Measurements from ENCODE around the gene CYBC1. TPM values are rescaled to one million over a fixed set of nuclear protein-coding genes. Genes with fewer than 3 reads are reported as not detected.

Gene CYBC1
- total and polyA plus RNA-seq, 2 of the 4 experiments (the other 2 are of a cell fraction): 75.1 to 76.7 TPM

DNA sequence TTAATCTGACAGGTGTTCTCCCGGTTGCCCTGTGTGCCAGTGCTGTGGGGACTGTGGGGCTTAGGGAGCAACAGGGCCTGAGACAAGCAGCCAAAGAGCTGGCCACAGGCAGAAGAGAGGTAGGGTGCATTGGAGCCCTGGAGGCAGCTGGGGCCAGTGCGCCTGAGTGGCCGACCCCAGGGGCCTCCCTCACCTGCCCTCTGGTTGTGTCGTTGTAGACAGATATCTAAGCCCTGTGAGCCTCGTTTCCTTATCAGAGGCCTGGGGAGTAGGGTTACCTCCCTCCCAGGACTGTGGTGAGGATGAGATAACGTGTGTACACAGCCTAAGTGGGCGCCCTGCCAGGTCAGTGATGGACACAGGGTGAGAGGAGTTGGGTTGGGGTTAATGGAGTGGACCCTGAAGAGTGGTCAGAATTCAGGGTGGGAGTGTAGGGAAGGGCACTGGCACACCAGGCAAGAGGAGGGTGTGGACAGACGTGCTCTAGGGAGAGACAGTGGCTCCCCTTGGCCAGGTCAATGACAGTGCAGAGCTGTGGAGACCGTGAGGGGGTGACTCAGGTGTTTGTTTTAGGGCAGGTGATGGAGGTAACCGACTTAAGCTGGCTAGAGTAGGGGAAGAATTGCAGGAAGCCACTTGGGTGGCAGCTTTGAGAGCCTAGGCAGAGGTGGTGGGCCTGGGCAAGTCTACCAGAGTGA lies 11.4 kb upstream of the CYBC1 start:
- CTCF ChIA-PET: no interaction called here
- Histone ChIP-seq H3K4me2 (ENCODE audit: low read depth, low read length) (no peak overlapping the region), H4K8ac (ENCODE audit: low read depth in 2 of 2, low read length in 2 of 2) (no peak overlapping the region), H4K91ac (ENCODE audit: insufficient read depth, low read depth, low read length) (no peak overlapping the region), H2BK15ac (ENCODE audit: low read depth, low read length) (no peak overlapping the region), H3K23ac (ENCODE audit: low read depth, low read length) (no peak overlapping the region), H3K4me3 (ENCODE audit: insufficient read depth, low read depth, low read length) (no peak overlapping the region), H3K18ac (ENCODE audit: low read depth, low read length) (no peak overlapping the region), H3K9me1 (ENCODE audit: insufficient read depth, low read length) (peaks cover 10% of the 10 kb centered on the region; the same call in 1 of the 2 replicates), H2AFZ (replicated peaks; ENCODE audit: low read length, poor library complexity) (no peak overlapping the region), H3K36me3 (ENCODE audit: control insufficient read depth, insufficient read depth, low read length) (peaks cover 50% of the 10 kb centered on the region), H3K9me3 (ENCODE audit: control insufficient read depth, insufficient read depth, low read length) (no peaks in the 10 kb centered on the region), H4K5ac (ENCODE audit: low read depth, low read length) (no peak overlapping the region), H2AK5ac (ENCODE audit: low read depth, low read length) (no peak overlapping the region), H3K4ac (ENCODE audit: low read depth, low read length) (no peak overlapping the region), H2BK20ac (ENCODE audit: low read depth, low read length) (no peak overlapping the region), H2BK5ac (ENCODE audit: low read depth, low read length, poor library complexity, severe bottlenecking) (no peak overlapping the region), H3K79me1 (ENCODE audit: low read depth in 1 of 2, low read length in 2 of 2) (peaks cover 13 to 45% of the 10 kb centered on the region in 2 experiments), H3K27ac (ENCODE audit: insufficient read depth, low read length) (no peak overlapping the region), H3K14ac (replicated peaks; ENCODE audit: low read depth, low read length) (no peak overlapping the region), H2AK9ac (replicated peaks; ENCODE audit: low read depth, low read length, poor library complexity) (no peak overlapping the region), H4K20me1 (ENCODE audit: insufficient read depth, low read length) (peaks cover 13% of the 10 kb centered on the region), H3K56ac (ENCODE audit: extremely low read depth, insufficient read depth, low read length) (no peak overlapping the region), H3K4me1 (ENCODE audit: control insufficient read depth, insufficient read depth, low read length) (peaks cover 3% of the 10 kb centered on the region), H3K27me3 (ENCODE audit: control insufficient read depth, insufficient read depth, low read length) (no peaks in the 10 kb centered on the region), H2BK120ac (ENCODE audit: low read depth, low read length) (no peak overlapping the region), H3K9ac (ENCODE audit: low read depth, low read length) (no peak overlapping the region)
- 94% methylated on average over 4 of the region's 10 CpGs; no CpG with 5 or more reads in 1 of the 2 experiments for WGBS, 2 experiments (ENCODE audit: extremely low coverage in 2 of 2, insufficient read length in 1 of 2)
- in situ Hi-C loops (cut with MboI; ENCODE audit: low sequenced_read_pairs): no loop called here
- BruUV-seq (replicated peaks): no TSS peak
- dilution Hi-C loops (cut with HindIII; ENCODE audit: low sequenced_read_pairs, unreplicated experiment): no loop called here
- DNase-seq: no peak
- TF ChIP-seq, protein P1, sequence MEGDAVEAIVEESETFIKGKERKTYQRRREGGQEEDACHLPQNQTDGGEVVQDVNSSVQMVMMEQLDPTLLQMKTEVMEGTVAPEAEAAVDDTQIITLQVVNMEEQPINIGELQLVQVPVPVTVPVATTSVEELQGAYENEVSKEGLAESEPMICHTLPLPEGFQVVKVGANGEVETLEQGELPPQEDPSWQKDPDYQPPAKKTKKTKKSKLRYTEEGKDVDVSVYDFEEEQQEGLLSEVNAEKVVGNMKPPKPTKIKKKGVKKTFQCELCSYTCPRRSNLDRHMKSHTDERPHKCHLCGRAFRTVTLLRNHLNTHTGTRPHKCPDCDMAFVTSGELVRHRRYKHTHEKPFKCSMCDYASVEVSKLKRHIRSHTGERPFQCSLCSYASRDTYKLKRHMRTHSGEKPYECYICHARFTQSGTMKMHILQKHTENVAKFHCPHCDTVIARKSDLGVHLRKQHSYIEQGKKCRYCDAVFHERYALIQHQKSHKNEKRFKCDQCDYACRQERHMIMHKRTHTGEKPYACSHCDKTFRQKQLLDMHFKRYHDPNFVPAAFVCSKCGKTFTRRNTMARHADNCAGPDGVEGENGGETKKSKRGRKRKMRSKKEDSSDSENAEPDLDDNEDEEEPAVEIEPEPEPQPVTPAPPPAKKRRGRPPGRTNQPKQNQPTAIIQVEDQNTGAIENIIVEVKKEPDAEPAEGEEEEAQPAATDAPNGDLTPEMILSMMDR (conservative IDR thresholded peaks at IDR 0.05; ENCODE audit: low read depth, low read length): no peak
- no peak for TF ChIP-seq POLR2A (IDR thresholded peaks at IDR 0.05; ENCODE audit: low read depth, low read length)
- TF ChIP-seq ELK1 (IDR thresholded peaks at IDR 0.05; ENCODE audit: borderline replicate concordance, low read depth, low read length): no peak
- TF ChIP-seq MAFK (IDR thresholded peaks at IDR 0.05; ENCODE audit: low read depth, low read length): no peak
- TF ChIP-seq BHLHE40 (IDR thresholded peaks at IDR 0.05; ENCODE audit: low read depth, low read length): no peak
- no peak for TF ChIP-seq RAD21 (IDR thresholded peaks at IDR 0.05; ENCODE audit: low read length)
- TF ChIP-seq SMC3 (IDR thresholded peaks at IDR 0.05; ENCODE audit: low read depth, low read length): no peak
- TF ChIP-seq FOS (IDR thresholded peaks at IDR 0.05; ENCODE audit: low read depth, low read length): no peak
- no peak for TF ChIP-seq RCOR1 (IDR thresholded peaks at IDR 0.05; ENCODE audit: insufficient replicate concordance, low read length)
- no peak for TF ChIP-seq MXI1 (IDR thresholded peaks at IDR 0.05; ENCODE audit: borderline replicate concordance, low read depth, low read length)
- TF ChIP-seq MAZ (IDR thresholded peaks at IDR 0.05; ENCODE audit: borderline replicate concordance, low read depth, low read length): no peak
- TF ChIP-seq RFX5 (IDR thresholded peaks at IDR 0.05; ENCODE audit: low read depth, low read length): no peak
- TF ChIP-seq USF2 (IDR thresholded peaks at IDR 0.05; ENCODE audit: low read depth, low read length): no peak
- no peak for TF ChIP-seq NFE2L2 (IDR thresholded peaks at IDR 0.05; ENCODE audit: low read depth, low read length)
- no peak for TF ChIP-seq CHD1 (IDR thresholded peaks at IDR 0.05; ENCODE audit: low read depth, low read length)
- no peak for TF ChIP-seq CEBPB (IDR thresholded peaks at IDR 0.05; ENCODE audit: low read depth, low read length)
- intact Hi-C loops (cut with micrococcal nuclease): no loop called here
- ATAC-seq (ENCODE audit: low read depth): no peak
- POLR2A ChIA-PET (ENCODE audit: unreplicated experiment): no interaction called here

All from IMR-90 (cell line).